LoVo (cell line): Measurements from ENCODE around the gene SH3BGRL3.
"Not testable (repeated sequence)": the region's sequence is repeated elsewhere in the genome, so short reads cannot be mapped to it uniquely, and the experiment has no call there.

Source experiments
- DNase-seq: peaks from one replicate; pipeline ENCODE4 v3.0.0-alpha.2; 2016; ENCODE audit warnings: low spot score

Gene SH3BGRL3

DNA sequence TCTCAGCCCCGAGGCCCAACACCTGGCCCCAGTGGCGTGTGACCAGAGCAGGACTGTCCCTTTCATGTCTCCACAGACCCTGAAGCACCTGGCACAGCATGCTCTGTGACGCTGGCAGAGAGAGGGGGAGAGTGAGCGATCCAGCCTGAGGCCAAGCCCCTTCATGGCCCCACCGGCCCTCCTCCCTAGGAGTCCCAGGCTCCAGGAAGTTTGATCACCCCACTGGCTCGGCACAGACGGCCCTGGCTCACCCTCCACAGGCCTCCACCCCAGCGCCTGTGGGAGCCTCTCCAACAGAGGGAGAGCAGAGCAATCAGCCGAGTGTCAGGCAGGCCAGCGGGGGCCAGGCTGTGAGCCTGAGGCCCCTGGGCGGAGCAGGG lies 11.0 kb downstream of the SH3BGRL3 start:
- no peak for DNase-seq

DNA sequence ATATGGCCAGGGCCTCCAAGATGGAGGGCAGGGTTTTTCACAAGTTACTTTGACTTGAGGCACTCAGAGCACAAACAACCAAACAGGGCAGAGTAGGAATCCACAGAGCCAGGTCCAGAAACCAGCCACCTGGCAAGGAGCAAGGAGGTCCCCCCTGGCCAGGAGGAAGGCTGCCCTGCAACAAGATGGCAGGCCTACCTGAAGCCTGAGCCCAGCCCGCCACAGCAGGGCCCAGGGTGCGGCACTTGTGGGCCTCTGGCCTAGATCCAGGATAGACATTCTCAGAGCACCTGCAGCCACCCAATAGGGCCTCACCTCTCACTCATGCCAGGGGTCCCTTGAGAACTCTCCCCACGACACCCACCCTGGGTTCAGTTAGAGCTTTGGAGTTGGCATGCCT lies 11.5 kb downstream of the SH3BGRL3 start:
- DNase-seq, result no peak

DNA sequence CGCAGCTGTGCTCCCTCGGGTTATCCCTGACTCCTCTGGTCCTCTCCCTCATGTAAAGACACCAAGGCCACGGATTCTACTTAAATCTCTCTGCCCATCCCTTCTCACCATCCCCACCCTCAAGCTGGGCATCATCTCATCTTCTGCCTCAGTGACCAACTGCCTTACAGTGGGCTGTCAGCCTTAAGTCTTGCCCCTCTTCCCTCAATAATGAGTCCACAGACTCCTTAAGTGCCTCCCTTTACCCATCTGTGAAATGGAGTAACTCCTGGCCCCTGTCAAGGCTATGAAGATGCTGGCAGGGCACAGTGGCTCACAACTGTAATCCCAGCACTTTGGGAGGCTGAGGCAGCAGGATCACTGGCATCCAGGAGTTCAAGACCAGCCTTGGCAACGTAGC lies 12.1 kb downstream of the SH3BGRL3 start:
- DNase-seq, result no peak

DNA sequence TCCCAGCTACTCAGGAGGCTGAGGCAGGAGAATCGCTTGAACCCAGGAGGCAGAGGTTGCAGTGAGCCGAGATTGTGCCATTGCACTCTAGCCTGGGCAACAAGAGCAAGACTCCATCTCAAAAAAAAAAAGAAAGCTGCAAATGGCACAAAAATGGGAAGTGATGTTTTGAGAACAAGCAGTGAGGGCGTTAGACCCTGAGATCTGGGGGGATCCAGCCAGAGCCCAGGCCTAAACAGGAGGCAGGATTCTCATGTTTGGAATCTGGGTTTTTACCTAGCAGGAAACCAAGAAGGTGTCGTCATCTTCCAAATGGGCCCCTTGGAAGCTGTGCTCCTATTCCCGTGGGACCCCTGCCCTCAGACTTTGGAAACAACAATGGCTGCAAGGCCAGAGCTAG lies 12.8 kb downstream of the SH3BGRL3 start:
- not testable (repeated sequence) for DNase-seq

DNA sequence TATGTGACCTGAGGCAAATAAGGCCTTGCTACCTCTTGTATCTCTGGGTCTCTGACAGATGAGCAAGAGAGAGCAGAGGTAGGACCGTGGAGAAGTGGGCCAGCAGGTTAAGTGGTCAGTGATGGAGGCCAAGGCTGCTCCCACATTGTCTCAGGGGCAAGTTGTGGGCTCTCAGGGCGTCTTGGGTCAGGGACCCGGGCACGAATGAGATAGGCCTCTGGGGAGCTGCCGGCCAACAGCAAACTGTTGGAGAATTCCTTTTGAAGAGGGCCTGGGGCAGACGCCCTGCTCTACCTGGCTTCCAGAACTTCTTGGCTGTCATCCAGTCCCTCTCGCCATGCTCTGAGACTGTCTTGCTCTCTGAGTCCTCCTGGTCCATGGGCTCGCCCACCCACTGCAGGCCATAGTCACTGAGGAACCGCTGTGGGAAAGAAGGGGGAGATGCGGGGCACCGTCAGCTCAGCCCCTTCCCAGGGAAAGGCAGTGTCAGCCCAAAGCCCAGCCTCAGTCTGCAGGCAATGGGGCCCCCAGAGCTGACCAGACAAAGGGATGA lies 14.1 kb downstream of the SH3BGRL3 start:
- DNase-seq, result no peak

DNA sequence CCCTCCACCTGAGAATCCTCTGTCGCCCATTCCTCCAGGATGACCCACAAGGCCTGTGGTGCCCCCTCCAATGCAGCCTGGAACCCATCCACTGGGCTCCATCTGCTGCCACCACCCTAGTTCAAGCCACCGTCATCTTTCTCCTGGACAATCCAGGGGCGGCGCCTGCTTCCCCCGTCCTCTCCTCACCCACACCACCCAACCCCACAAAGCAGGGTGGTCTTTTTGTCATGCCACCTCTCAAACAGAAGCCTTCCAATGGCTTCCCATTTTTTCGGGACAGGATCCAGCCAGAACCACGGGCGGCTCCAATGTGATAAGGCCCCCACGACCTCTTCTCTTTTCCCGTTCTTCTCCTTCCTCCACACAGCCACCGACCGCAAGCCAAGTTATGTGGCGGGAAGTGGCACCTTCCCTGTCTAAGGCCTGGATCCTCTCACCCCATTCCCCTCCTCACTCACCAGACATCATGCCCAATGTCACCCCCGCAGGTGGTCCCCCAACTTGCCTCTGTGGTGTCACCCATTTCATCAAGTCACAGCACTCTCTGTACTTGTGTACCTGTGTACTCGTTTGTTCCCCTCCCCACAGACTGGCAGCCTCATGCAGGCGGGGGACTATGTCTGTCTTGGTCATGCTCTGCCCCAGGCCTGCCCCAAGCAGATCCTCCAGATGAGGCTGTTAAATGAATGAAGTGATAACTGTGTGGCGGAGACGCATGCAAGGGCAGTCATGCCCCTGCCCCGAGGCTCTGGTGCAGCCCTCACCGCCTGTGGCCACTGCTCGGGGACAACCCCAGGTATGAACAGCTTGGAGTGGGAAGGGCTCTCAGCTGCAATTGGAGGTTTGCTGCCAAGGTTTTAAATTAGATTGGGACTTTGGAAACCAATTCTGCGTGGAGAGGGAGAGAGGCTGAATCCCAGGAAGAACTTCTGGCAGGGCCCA lies 15.6 kb downstream of the SH3BGRL3 start:
- no peak for DNase-seq

DNA sequence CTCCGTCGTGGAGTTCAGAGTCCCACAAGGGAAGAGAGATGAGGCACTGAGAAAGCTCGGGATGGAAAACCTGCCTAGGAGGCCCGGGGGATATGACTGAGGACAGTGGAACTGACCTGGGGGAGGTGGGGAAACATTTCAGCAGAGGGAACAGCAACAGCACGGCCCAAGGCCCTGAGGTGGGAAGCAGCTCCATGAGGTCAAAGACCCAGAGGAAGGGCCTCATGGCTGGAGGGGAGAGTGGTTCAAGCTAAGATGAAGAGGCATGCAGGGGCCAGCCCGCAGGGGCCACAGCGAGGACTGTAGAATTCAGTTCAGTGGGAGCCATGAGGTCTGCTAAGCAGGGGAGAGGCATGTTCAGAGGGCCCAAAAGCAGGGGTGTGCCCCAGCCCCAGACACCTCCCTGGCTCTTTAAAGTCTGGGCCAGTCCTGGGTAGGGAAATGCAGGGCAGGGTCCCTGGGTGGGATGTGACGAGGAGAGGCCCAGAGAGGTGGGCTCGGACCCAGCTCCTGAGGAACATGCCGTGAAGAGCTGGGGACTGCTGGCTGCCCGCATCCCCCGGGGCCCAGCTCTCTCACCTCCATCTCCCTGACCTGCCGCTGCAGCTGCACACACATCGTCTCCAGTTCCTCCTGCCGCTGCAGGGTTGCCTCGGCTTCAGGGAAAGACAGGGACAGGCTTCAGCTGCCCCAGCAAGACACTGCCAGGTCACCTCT lies 16.6 kb downstream of the SH3BGRL3 start:
- no peak for DNase-seq

DNA sequence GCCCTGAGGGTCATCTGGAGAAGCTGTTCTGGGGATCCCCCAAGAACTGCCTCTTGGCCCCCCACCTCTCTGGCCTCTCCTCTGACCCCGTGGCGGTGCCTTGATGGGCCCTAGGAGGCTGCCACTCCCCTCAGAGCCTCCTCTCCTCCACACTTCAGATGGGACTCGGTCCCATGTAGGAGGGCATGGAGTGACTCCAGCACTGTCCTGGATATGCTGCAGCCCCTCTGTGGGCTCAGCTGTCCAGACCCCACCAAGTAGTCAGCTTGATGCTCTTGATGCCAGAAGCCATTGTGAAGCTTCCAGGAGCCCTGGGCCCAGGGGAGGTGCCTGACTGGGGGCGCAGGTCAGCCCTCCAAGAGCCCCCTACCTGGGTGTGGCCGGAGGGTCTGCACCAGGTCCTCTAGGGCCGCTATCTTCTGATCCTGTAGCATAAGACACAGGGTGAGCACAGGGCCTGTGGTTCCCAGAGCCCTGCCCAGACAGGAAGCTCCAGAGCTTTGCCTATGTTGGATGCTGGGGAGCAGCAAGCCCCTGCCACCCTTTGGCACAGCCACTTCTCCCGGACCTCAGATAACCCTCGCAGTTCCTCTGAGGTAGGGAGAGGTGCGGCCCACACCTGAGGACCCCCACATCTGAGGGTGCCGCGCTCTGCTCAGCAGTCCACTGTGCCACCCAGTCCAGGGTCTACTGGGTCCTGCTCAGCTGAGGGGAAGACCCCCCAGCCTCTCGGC lies 17.3 kb downstream of the SH3BGRL3 start:
- DNase-seq, result no peak

DNA sequence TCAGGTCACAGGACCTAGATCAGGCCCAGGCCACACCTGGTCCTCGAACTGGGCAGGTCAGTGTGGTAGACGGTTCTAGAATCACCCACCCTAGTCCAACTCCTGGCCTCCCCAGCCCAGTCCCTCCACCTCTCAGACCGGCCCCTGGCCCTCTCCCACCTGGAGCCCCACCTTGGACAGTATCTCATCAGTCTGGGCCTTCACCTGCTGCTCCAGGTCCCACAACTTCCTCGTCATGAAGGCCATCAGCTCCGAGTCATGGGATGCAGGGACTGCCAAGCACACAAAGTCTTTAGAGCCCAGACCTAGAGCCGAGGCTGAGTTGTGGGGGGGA lies 17.9 kb downstream of the SH3BGRL3 start:
- DNase-seq, result no peak

DNA sequence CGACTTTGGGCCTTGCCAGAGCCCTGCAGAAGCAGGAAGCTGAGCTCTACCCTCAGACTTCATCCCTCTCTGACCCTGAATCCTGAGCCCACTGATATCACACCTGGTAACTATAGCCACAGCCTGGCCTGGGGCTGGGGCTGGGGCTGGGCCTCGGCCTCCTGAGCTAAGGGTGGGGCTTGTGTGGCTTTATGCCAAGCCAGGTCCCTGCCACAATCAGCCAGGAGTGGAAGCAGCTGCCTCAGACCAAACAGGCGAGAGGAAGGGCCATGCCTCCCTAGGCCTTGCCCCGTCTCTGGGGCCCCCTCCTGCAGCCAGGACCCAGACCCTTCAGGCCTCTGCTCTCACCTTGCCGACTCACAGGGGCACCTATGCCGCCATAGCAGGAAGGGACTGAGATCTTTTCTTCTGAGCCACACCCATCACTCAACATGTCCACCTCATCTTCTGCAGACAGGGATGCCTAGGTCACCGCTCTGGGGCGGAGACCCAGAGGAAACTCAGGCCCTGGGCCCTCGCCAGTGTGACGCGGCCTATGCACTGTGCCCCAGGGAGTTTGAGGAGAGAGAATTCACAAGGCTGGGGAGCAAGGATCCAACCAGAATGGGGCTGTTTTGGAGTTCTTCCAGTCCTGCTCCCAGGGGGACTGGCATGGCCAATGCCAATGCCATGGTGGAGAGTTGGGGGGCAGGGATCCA lies 20.8 kb downstream of the SH3BGRL3 start:
- no peak for DNase-seq

DNA sequence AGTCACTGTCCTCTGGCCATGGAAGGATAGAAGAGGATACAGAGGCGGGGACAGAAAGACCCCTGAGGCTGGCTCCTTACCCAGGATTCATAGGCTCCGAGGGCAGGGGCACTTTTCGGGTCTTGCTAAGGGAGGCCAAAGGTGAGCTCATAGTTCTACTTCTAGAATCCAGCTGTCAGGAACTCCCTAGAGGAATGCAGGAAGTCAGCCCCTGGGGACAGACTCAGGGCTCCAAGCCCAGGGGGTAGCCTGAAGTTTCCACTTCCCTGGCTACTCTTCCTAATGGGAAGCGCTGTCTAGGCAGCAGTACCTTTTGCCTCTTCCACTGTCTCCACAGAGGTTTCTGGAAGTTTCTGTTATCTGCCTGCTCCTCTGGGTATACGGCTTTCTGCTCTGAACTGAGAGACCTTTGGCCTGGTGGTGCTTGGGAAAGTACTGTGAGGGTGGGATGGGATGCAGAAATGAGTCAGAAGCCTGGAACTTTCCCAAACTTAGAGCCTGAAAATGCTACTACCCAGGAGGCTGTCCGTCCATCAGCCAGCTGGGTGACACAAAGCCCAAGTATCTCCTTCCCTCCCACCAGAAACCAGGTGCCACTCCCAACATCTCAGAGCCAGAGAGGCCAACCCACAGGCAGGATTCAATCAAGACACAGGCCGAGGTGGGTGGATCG lies 23.0 kb downstream of the SH3BGRL3 start:
- DNase-seq, result peak; percentile 52

DNA sequence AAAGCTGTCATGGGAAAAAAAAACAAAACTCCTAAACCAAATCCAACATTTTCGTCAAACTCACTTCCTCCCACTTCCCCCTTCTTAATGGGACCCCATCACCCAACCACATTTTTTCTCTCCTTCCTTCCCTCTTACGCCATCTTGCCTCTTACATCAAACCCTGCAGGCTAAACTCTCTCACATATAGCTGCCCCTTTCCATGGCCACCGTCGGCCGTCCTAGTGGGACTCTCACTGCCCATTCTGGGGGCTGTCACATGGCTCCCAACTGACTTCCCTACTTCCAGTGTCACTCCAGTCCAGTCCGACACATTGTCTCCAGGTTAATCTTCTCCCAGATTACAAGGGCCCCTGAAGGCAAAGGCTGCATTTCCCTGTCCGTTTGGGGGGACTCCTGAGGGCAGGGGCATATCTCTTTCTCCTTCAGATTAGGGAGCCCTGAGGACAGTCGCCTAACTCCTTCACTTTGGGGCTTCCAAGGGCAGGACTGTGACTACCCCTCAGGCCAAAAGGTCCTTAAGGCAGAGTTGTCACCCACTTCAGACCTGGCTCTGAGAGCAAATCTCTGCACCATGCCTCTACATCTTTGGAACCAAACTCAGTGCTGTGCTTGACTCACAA lies 25.9 kb downstream of the SH3BGRL3 start:
- no peak for DNase-seq

DNA sequence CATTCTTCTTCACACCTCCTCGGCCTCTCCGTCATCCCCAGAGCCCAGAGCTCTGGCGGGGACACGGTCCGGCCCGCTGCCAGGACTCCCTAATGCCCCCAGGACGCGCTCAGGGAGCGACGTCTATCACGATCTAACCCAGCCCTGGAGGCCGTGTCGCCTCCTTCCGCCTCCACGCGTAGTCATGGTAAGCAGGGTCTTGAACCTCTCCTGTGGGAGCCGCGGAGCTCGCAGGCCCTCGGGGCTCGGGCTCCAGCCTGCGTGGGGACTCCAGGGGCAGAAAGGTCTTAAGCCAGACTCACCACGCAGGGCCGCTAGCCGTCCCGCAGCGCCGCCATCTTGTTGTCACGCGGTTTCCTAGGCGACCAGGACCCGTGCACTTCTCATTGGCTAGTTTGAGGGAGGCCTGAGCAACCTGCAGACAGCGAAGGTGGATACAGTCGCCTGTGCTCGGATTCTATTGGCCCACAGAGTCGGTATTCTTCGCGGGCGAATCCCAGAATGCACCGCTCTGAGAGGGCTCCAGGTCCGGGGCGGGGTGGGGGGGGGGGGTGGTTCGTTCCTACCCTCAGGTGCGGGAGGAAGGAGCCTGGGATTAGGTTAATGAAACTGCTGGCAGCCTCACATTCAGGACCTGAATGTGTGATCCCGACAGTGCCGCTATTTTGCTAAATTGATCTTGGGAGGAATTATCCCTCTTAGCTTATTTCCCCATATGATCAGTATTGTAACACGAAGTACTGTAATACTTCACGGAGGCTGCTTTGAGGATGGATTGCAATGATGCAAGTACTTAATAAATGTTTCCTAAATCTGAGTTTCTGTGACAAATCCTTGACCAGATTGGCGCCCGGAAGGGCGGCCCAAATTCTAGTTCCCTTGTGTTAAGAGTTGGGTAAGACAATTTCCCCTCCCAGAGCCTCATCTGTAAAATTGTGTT lies 26.7 kb downstream of the SH3BGRL3 start, which contains the start of gene UBXN11:
TSS of gene UBXN11 (minus strand) at position 347 of the 940 bp plus-strand sequence. CDS start 3,753 bp downstream, outside the sequence.
- peak; percentile 96 for DNase-seq

DNA sequence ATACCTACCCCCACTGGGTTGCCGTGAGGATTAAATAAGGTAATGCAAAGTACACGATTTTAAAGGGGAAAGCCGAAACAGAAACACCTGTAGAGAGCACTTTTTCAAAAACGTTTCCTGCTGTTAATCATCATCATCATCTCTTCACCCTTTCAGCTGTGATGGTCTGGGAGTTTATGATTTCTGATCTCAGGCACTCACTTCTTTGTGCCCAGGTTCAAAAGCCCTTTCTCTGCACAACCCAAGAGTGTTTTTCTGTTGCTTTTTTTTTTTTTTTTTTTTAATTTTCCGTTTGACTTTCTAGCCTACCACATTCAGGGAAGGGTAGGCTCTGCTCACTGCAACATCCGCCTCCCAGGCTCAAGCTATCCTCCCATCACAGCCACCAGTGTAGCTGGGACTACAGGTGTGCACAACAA lies 27.5 kb downstream of the SH3BGRL3 start:
- no peak for DNase-seq

DNA sequence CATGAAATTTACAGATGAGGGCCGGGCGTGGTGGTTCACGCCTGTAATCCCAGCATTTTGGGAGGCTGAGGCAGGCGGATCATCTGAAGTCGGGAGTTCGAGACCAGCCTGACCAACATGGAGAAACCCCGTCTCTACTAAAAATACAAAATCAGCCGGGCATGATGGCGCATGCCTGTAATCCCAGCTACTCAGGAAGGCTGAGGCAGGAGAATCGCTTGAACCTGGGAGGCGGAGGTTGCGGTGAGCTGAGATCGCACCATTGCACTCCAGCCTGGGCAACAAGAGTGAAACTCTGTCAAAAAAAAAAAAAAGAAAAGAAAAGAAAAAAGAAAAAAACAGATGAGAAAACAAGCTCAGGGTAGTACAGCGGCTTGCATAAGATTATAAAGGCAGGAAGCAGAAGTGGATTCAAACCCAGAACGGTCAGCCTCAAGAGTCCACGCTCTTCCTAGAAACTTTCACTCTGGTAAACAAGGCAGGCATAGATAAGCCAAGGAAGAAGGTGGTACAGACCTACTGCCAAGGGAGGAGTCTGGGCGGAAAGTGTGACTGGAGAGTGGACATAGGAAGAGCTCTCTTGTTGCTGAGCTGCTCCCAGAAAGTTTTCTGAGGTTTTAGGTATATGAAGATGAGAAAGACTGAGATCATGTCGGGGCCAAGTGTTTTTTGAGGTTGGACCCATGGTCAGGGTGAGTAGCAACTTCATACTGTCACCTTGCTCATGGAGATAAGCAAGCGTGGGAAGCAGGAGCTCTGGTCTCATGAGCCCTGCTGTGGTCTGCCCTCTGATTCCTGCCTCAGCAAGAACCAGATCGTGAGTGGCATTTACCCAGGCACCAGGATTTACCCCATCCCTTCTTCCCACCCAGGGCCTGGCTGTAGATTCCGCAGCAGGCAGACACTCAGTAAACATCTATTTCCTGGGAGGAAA lies 28.3 kb downstream of the SH3BGRL3 start:
- not testable (repeated sequence) for DNase-seq

DNA sequence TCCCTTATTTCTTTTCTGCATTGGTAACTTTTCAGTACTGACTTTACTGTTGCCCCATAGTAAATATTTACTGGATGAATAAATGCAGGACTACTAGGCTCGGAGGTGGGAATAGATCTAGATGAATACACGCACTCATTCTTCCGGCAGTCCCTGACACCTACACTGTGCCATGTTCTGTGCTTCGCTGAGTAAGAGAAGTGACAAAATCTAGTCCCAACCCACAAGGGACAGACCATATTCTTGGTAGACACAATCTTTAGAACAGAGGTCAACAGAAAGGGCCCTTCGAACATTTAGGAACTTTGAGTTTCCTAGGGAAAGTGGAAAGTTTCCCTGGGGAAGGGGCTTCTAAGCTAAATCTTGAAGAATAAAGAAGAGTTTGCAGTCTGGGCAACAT lies 34.6 kb downstream of the SH3BGRL3 start:
- DNase-seq, result no peak

DNA sequence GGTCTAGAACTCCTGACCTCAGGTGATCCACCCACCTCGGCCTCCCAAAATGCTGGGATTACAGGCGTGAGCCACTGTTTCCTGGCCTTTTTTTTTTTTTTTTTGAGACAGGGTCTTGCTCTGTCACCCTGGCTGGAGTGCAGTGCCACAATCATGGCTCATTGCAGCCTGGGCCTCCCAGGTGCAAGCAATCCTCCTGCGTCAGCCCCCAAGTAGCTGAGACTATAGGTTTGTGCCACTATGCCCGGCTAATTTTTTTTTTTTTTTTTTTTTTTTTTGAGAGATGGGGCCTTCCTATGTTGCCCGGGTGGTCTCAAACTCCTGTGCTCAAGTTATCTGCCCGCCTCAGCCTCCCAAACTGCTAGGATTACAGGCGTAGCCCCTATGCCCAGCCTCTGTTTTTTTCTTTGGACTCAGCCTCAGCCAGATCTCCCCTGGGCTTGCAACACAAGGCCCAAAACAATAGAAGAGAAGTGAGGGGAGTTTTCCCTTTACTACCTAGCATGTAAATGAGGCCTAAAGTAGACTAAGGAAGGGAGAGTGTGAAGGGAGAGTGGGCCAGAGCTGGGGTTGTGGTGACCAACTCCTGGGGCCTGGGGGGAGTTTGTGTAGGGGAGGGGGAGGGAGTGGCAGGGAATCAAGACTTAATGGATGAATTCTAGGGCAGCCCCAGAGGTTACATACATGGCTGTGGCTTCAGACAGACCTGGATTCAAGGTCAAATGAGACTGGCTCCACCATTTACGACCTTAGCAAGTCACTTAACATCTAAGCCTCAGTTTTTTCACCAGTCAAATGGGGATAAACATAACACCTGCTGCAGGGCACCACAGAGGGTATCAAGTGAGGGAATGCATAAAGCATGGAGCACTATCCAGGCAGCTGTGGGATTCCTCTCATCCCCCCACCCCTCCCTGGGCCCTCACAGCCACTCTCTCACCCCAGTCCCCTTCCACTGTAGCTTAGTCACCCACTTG lies 36.3 kb downstream of the SH3BGRL3 start:
- no peak for DNase-seq
